Activated naive CD4-positive, alpha-beta T cell treated with anti-CD3 and anti-CD28 coated beads, Interleukin-2, amount 50 U/mL, for 72 hours (primary cell): ENCODE data around the gene PLEKHO2. TPM values are rescaled to one million over a fixed set of nuclear protein-coding genes. Genes with fewer than 3 reads are reported as not detected.

Experiments
- ATAC-seq, 2 donors: fragments of 150-1000 bp; cut with Tn5 transposase; 2 replicates each; pipeline ENCODE4 v1.10.0; 2021; ENCODE audit warnings: mild to moderate bottlenecking in 2 of 2, moderate library complexity in 2 of 2
- DNase-seq, 2 donors: peaks; one replicate each; pipeline ENCODE4 v3.0.0; 2021 to 2022; ENCODE audit warnings: low spot score in 2 of 2
- H3K27ac Mint-ChIP-seq, 2 donors: one replicate each; pipeline ENCODE4 v1.8.0; 2022; ENCODE audit warnings: mild to moderate bottlenecking in 2 of 2, mixed read lengths in 2 of 2
- H3K36me3 Mint-ChIP-seq, 2 donors: one replicate each; pipeline ENCODE4 v1.8.0; 2022; ENCODE audit warnings: mixed read lengths in 2 of 2
- H3K9me3 Mint-ChIP-seq, 2 donors: one replicate each; pipeline ENCODE4 v1.8.0; 2022; ENCODE audit warnings: mixed read lengths in 2 of 2
- total RNA-seq, 2 donors: library from RNA; stranded (reverse); gene quantifications; one replicate each; pipeline ENCODE4 v1.2.3, GENCODE V29; 2022

The PLEKHO2 gene
- total RNA-seq, 2 donors from 2014 or later: 13.7 to 16.1 TPM

GRCh38 chr15:64911311-64912186, 69.8 kb downstream of the PLEKHO2 start, which contains the start of gene ANKDD1A:
Gene ANKDD1A (plus strand): TSS chr15:64911902. CDS start chr15:64911931, 29 bp downstream.
- ATAC-seq (peak; percentile 68 to 96), DNase-seq (peak in 1 of 2 donors; percentile 72)
- no peaks in the 10 kb centered on the region for H3K36me3 Mint-ChIP-seq
- no peak within 1 kb of the TSS for H3K27ac Mint-ChIP-seq
- no peaks in the 10 kb centered on the region for H3K9me3 Mint-ChIP-seq

- no peak for ATAC-seq
- H3K9me3 Mint-ChIP-seq: no peaks in the 10 kb centered on the region
- H3K36me3 Mint-ChIP-seq: no peaks in the 10 kb centered on the region
- no peak for DNase-seq
- H3K27ac Mint-ChIP-seq: no peak overlapping the region
These were observed 70.9 kb downstream of the PLEKHO2 start for GRCh38 chr15:64912379-64913325.

GRCh38 chr15:64915518-64916227, 74.0 kb downstream of the PLEKHO2 start:
- no peak for ATAC-seq
- no peak for DNase-seq
- Mint-ChIP-seq H3K36me3 (no peaks in the 10 kb centered on the region), H3K27ac (peak overlapping the region in 1 of 2 donors; percentile 75), H3K9me3 (no peaks in the 10 kb centered on the region)

- no peak for DNase-seq
- H3K9me3 Mint-ChIP-seq: no peaks in the 10 kb centered on the region
- no peak for ATAC-seq
- H3K36me3 Mint-ChIP-seq: no peaks in the 10 kb centered on the region
- peak overlapping the region; percentile 34 to 75 for H3K27ac Mint-ChIP-seq
These were observed 74.7 kb downstream of the PLEKHO2 start for GRCh38 chr15:64916365-64916764.

GRCh38 chr15:64917211-64917610, 75.5 kb downstream of the PLEKHO2 start:
- DNase-seq (no peak), ATAC-seq (no peak)
- Mint-ChIP-seq H3K9me3 (no peaks in the 10 kb centered on the region), H3K27ac (peak overlapping the region; percentile 34 to 75), H3K36me3 (no peaks in the 10 kb centered on the region)

Other genes starting within 250 kb of the PLEKHO2 start
- gene RBPMS2, start 66.3 kb upstream of the PLEKHO2 start, total RNA-seq: not detected
- 10 to 100 TPM; 47.5 to 56.0 TPM for gene PIF1, start 16.3 kb upstream of the PLEKHO2 start, total RNA-seq
- 1 to 10 TPM; 3.8 to 8.9 TPM for gene ANKDD1A, start 70.0 kb downstream of the PLEKHO2 start, total RNA-seq
- gene SPG21, start 148.0 kb downstream of the PLEKHO2 start, total RNA-seq: 10 to 100 TPM; 67.1 to 90.4 TPM
- gene MTFMT, start 187.7 kb downstream of the PLEKHO2 start, total RNA-seq: 10 to 100 TPM; 15.7 to 17.3 TPM
- not detected for gene SLC51B, start 203.5 kb downstream of the PLEKHO2 start, total RNA-seq
- not detected for gene RASL12, start 226.1 kb downstream of the PLEKHO2 start, total RNA-seq
- gene KBTBD13, start 234.8 kb downstream of the PLEKHO2 start, total RNA-seq: not detected